ENCODE results near the gene DNM1L.

DNA sequence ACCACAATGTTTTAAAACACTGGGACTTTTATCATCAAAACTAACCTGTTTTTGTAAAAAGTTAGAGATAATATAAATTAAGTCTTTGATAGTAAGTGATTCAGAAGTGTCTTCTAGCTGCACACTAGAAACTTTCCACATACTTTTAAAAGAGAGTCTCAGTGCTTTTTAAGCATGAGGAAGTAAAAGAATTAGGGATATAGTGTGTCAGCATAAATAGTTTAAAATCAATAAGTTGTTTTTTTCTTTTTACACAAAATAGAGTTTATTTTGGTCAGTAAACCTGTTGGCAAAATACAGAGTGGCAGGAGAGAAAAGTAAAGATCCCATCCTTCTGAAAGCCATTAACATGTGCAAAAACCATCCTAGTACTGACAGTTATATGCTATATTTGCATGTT is 1.7 kb downstream of the DNM1L start:
- no peak for TF ChIP-seq CTCF (IDR thresholded peaks at IDR 0.05)
- no peak for TF ChIP-seq POLR2A (IDR thresholded peaks at IDR 0.05)

All from lower leg skin (tissue), 3 donors.